HK-2 (cell line): Measurements from ENCODE around the gene BOD1L1.

Source experiments
- DNase-seq: peaks from one replicate; pipeline ENCODE4 v3.0.0-alpha.2; 2018; ENCODE audit not compliant: unreplicated experiment

The BOD1L1 gene

DNA sequence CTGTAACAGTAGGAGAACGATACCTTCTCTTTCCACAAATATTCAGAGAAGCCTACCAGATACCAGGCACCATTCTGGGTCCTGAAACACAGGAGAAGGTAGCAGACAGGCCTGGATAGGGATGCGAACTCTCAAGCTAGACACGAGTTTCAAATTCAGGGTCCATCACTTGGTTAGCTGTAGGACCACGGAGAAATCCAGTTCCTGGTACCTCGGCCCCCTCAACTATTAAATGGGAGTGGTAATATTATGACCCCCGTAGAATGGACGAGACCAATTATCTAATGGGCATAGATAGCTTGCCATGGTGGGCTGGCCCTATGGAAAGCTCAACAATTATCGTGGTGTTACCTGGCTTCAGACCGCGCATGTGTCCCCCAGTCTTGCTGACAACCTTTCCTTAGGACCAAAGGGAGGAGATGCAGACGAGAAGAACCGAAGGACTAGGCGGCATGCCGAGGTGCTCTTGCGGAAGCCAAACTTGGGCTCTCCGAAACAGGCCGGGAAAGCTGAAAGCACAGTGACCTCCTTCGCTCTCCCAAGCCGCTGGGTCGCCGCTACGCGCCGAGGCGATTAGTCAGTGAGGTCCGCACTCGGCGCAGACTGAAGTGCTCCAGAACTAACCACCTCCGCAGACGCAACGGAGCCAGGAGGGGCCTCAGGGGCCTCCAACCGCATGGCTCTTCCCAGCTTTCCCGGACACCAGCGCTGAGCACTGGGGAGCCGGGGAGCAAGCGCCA lies 102.9 kb downstream of the BOD1L1 start:
- DNase-seq, result peak; percentile 87

DNA sequence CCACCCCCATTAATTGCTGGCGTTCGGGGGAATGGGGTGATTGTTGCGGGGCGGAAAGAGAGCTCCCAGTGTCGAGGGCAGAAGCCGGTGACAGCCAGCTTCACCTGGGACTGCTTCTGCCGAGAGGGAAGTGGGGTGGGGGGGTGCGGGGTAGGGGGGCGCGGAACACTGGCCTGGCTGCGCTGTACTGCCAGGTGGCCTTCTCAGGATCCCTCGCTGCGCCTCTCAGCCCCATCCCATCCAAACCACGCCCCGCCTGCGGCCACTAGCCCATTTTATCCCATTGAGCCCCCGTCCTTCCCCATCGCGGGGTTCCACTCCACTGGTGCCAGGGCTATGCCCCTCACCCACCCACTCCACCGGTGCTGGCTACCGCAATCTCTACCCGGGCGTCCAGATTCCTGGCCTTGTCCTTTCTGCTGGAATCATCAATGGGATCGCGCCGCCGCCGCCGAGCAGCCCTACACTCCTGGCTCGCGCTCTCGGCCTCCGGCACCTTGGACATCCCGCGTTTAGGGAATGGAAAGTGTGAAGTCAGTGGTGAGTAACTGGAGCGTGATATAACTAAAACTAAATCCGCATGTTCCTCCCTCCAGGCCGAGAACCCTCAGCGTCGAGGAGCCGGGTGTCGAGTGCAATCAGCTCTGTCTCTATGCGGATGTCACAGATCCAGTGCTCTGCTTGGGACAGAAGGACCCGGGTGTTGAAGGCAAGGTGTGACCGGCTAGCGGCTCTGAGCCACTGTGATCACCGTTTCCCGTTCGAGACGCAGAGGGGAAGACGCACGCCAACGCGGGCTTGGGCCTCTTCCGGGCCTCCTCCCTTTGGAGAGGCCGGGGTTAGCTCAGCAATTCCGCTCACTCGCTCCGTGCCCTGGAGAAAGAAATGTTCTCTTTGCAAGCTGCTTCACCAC lies 103.7 kb downstream of the BOD1L1 start:
- no peak for DNase-seq

DNA sequence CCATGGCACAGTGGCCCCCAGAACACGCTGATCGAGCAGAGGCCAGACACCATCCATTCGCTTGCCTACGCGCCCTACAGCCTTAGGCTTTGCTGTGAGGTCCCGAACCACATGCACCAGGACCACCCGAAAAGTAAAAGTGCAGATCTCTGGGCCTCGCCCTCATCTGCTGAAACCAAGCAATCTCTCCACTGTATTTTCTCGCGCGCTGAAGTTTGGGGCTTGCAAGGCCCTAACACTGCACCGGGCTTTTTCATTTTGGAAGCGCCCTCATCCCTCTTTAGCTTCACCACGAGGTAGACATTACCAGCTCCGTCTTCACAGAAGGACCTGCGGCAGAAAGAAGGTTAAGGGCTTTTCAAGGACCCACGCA lies 104.4 kb downstream of the BOD1L1 start:
- no peak for DNase-seq

DNA sequence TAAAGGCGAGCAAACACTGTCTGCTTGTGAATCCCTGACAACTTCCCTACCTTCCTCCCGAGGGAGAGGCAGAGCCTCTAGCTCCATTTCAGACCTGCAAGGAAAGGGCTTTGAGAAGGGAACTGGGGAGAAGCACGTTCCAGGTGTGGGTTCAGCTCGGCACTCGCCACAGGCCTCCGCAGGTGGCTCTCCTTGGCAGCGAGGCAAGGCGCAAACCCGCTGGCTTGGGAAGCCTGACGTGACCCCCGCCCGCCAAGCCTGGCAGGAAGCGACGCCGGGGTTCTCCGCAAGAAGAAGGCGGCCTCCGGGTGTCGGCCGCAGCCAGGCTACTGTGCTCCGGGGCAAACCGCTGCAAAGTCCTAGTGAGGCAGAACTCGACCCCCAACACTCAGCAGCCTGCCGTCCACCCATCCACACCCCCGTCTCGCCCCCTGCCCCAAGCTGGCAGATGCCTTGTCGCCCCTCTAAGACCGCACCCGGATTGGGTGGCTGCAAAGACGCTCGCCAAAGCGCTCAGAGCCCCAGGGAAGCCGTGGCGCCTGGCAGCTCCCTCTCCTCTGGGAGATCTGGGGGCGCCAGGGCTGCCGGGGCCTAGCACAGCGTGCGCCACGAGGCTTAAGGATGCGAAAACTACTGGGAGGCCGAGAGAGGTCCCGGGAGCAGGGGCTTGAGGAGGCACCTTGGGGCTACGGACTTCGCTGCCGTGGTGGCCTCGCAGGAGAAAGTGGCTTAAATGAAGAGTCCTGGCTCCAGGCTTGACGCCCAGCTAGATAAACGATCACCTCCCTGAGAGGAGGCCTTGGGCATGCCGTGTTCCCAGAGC lies 105.0 kb downstream of the BOD1L1 start:
- no peak for DNase-seq

DNA sequence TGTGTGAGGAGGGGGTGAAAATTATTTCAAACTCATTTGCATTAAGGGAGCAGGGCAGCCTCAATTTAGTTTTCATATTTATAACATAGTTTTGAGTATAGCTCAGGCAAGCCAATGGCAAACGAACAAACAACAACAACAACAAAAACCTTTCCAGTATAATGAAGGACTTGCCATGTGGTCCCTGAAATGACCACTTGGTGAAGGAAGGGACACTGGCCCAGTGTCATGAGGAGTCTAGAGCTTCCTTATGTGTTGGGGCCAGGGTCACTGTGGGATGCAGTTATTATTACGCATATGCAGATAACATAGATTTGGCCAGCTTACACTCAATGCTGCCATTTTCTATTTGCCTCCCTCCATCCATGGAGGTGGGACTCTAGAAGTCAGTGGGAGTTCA lies 106.5 kb downstream of the BOD1L1 start:
- no peak for DNase-seq
